GM19438 (cell line): ENCODE measurements around the gene ZDHHC18.
A peak's percentile ranks its signal among the peaks of the same experiment; 100 is the strongest.
"Not testable (repeated sequence)": the region's sequence is repeated elsewhere in the genome, so short reads cannot be mapped to it uniquely, and the experiment has no call there.

Experiments used
- ATAC-seq: cut with Tn5 transposase; IDR thresholded peaks from one replicate; pipeline ENCODE4 v1.9.1; 2021; ENCODE audit warnings: low read depth; ENCODE audit not compliant: unreplicated experiment

Gene ZDHHC18

DNA sequence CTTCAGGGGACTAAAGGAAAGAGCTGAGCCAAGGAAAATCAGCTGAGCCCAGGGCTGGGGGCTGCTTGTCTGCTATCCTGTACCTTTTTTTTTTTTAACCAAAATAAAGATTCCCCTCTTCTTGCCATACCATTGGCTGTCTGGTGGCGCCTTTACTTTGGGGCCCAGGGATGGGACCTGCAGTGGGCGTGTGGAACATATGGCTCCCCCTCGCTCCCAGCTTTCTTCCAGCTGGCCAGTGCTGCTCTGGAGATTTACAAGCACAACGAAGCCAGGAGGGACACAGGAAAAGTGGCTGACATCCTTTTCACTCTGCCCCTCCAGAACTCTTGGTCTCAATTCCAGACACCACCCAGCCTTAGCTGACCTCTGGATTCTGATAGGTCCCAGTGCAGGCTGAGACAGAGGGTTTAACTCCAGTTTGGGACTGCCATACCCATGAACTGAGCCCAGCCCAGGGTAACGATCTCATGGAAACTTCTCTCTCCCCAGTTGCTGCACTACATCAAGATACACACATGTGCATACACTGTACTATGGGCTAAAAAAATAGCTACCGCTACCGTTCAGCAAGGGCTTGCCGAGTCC, 31.1 kb downstream of the ZDHHC18 start:
- no peak for ATAC-seq

GRCh38 chr1:26858160-26858559, 31.7 kb downstream of the ZDHHC18 start:
- no peak for ATAC-seq

GRCh38 chr1:26858891-26859640, 32.6 kb downstream of the ZDHHC18 start:
- no peak for ATAC-seq

DNA sequence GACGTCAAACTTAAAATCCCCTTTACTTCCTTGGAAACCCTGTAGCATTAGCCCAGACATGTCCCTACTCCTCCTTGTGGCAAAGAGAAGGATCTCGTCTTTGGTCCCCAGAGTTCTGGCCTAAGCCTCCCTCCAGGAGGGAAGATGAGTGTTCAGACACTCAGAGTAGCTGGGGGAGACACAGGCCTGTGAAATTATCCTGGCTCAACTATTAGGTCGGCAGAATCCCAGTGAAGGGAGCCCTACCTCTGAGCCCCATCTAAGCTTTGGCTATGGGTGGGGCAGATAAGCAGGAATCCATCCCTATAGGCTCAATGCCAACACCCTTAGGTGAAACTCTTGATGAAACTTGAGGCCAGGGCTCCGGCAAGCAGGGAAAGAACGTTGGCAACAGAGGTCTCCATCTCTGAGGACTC, 34.8 kb downstream of the ZDHHC18 start:
- ATAC-seq = no peak

GRCh38 chr1:26861889-26862378, 35.4 kb downstream of the ZDHHC18 start:
- no peak for ATAC-seq

DNA sequence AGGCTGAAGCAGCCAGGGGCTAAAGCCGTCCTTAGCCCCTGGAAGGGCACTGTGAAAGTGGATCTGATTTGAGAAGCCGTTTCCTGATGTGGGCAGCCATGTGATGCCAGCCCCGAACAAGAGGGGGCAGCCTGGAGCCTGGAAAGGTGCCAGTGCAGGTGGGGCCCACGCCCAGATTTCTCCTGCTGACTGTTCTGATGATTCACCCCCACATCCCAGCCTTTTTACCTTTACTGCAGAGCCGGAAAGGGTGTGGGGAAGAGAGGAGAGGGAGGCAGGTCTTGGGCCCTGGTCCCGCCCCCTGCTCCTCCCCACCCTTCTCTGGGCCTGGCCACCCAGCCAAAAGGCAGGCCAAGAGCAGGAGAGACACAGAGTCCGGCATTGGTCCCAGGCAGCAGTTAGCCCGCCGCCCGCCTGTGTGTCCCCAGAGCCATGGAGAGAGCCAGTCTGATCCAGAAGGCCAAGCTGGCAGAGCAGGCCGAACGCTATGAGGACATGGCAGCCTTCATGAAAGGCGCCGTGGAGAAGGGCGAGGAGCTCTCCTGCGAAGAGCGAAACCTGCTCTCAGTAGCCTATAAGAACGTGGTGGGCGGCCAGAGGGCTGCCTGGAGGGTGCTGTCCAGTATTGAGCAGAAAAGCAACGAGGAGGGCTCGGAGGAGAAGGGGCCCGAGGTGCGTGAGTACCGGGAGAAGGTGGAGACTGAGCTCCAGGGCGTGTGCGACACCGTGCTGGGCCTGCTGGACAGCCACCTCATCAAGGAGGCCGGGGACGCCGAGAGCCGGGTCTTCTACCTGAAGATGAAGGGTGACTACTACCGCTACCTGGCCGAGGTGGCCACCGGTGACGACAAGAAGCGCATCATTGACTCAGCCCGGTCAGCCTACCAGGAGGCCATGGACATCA, 36.5 kb downstream of the ZDHHC18 start, which contains the start of gene SFN:
Gene SFN, plus strand, starts transcription at position 369 of the 904 bp plus-strand sequence. Its CDS starts 64 bp downstream, at position 433.
- ATAC-seq = no peak

DNA sequence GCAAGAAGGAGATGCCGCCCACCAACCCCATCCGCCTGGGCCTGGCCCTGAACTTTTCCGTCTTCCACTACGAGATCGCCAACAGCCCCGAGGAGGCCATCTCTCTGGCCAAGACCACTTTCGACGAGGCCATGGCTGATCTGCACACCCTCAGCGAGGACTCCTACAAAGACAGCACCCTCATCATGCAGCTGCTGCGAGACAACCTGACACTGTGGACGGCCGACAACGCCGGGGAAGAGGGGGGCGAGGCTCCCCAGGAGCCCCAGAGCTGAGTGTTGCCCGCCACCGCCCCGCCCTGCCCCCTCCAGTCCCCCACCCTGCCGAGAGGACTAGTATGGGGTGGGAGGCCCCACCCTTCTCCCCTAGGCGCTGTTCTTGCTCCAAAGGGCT, 37.2 kb downstream of the ZDHHC18 start:
- no peak for ATAC-seq

DNA sequence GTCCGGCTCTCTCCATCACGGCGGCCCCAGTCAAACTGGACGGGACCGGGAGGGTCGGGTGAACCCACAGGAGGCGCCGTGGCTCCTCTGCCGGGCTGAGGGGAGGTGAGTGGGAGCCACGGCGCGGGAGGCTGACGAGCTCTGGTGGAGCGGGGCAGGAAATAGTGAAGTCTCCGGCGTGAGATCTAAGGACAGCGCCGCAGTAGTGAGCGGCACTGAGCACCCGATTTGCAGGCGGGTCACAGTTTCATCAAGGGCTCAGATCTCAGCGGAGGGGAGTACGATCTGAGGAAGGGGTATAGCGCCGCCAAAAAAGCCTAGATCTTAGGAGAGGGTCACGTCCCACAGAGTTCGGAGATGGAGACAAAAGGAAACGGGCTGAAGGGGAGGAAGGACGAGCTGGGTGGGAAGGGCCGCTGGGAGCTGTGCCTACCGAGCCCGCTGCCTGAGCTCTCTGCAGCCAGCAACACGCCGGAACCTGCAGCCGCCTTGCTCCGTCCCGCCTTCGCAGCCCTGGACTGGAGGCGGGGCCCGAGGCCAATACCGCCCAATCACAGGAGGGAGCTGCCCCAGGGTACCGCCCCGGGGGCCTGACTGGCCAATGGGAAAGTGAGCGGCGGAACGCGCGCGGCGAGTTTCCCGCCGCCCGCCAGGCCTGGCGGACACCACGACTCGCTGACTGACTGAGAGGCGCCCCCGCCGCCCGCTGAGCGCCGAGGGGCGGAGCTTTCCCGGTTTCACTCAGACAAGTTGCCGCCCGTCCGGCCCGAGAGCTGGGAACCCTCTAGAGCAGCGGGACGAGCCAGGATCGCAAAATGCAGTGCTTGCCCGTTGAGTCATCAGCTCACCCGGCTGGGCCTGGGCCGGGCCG, 38.4 kb downstream of the ZDHHC18 start:
- ATAC-seq = peak; percentile 88

DNA sequence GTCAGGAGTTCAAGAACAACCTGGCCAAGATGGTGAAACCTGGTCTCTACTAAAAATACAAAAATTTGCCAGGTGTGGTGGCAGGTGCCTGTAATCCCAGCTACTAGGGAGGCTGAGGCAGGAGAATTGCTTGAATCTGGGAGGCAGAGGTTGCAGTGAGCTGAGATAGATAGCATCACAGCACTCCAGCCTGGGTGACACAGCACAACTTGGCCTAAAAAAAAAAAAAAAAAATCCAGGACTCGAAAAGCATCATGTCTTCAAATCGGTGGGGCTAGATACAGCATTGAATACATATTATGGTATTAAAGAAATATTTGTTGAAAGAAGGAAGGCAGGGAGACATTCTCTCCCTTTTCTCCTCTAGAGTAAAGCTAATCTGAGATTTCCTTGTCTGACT, 46.6 kb downstream of the ZDHHC18 start:
- not testable (repeated sequence) for ATAC-seq

DNA sequence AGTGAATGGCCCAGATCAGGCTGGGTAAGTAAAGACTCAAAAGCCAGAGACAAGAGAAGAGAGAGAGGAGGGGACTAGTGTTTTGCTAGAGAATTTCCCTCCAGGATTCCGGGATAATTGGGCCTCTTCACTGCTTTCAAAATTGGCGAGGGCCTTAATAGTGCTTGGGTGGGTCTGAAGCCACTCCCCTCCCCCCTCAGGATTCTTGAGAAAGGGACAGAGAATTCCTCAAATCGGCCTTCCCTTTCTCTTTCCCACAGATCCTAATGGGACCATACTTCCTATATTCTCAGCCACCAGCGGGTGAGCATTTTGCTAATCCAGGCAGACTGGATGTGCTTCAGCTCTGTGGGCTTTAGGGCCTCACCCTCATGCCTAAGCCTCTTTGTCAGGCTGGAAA, 48.4 kb downstream of the ZDHHC18 start:
- no peak for ATAC-seq

- ATAC-seq = no peak
These were observed 50.8 kb downstream of the ZDHHC18 start for GRCh38 chr1:26877326-26877725.

DNA sequence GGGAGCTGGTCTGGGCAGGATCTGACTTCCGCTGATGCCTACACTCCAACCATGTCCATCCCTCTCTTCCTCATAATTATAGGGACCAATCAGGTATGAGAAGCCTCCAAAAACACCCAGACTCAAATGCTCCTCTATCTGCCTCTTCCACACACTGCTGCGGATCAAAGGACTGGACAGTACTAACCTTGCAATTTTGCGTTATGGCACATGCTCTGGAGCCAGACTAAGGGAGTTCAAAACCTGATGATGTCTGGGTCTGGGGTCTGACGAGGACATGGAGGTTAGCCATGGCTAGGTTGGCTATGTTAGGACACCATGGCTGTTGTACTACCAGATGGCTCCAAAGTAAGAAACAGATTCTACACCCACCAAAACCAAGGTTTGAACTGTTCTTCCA, 53.3 kb downstream of the ZDHHC18 start:
- no peak for ATAC-seq

DNA sequence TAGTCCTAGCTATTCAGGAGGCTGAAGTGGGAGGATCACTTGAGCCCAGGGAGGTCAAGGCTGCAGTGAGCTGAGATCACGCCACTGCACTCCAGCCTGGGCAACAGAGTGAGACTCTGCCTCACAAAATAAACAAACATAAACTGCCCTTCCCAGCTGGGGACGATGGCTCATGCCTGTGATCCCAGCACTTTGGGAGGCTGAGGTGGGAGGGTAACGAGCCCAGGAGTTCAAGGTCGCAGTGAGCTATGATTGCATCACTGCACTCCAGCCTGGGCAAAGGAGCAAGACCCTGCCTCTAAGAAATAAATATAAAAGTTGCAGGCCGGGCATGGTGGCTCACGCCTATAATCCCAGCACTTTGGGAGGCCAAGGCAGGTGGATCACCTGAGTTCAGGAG, 55.1 kb downstream of the ZDHHC18 start:
- not testable (repeated sequence) for ATAC-seq

GRCh38 chr1:26882696-26883463, 56.4 kb downstream of the ZDHHC18 start:
- no peak for ATAC-seq

DNA sequence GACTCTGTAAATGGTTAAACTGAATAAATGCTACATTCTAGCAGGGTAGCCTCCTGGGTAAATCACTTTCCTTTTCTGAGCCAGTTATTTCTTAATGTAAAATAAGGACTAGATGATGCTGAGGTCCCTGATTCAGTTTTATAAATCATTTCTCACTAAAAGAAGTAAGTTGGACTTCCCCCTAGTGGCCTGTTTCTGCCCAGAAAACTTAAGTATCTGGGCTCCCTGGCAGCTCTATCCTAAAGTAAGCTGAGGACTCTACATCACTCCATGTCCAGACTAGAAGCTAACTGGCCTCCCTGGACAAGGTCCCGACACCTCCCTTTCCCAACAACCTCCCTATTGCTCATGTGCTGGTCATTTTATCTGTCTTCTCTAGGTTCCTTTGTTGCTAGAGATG, 60.6 kb downstream of the ZDHHC18 start:
- ATAC-seq = no peak

- no peak for ATAC-seq
These were observed 61.7 kb downstream of the ZDHHC18 start for GRCh38 chr1:26888231-26888630.

GRCh38 chr1:26889551-26890466, 63.3 kb downstream of the ZDHHC18 start, which contains the start of gene GPN2:
TSS of gene GPN2 (minus strand) at chr1:26890283. CDS start at chr1:26890096, 187 bp downstream.
- peak; percentile 90 for ATAC-seq

GRCh38 chr1:26890467-26890796, 63.9 kb downstream of the ZDHHC18 start:
- peak; percentile 28 for ATAC-seq
